HFFc6 (cell line): Measurements from ENCODE around the gene CCDC192. TPM values are rescaled to one million over a fixed set of nuclear protein-coding genes. Genes with fewer than 3 reads are reported as not detected.
A peak's percentile ranks its signal among the peaks of the same experiment; 100 is the strongest.

Experiments used
- DNase-seq: peaks from one replicate; pipeline ENCODE4 v3.0.0-alpha.2; 2018
- H3K27ac Mint-ChIP-seq: 2 replicates; pipeline ENCODE4 v1.8.0; 2020; ENCODE audit warnings: mild to moderate bottlenecking, mixed read lengths
- H3K27me3 Mint-ChIP-seq: 2 replicates; pipeline ENCODE4 v1.8.0; 2021; ENCODE audit warnings: mild to moderate bottlenecking, moderate library complexity, mixed read lengths; ENCODE audit not compliant: insufficient read depth
- H3K36me3 Mint-ChIP-seq: 2 replicates; pipeline ENCODE4 v1.8.0; 2021; ENCODE audit warnings: low read depth, mixed read lengths
- H3K4me1 Mint-ChIP-seq: 2 replicates; pipeline ENCODE4 v1.8.0; 2020; ENCODE audit warnings: low read depth, mixed read lengths
- H3K4me3 Mint-ChIP-seq: 2 replicates; pipeline ENCODE4 v1.8.0; 2020; ENCODE audit warnings: mild to moderate bottlenecking, moderate library complexity, mixed read lengths
- H3K9me3 Mint-ChIP-seq: 2 replicates; pipeline ENCODE4 v1.8.0; 2020; ENCODE audit warnings: mild to moderate bottlenecking, mixed read lengths
- CTCF ChIP-seq: fragments of 200-600 bp; sonication (generic); IDR thresholded peaks from 2 replicates; pipeline ENCODE4 v1.5.0; 2021; ENCODE audit warnings: antibody characterized with exemption, mild to moderate bottlenecking
- total RNA-seq, 6 experiments: library from RNA; stranded (reverse); fragmentation: NEBNext Ultra II Directional; extraction: Animal tissue kit (Norgen Biotek cat#: 25700); gene quantifications; 2 replicates in 1 of 6; 3 replicates in 5 of 6; pipeline ENCODE4 v1.2.3, GENCODE V29; 2021

CCDC192 gene
- total RNA-seq, 6 experiments from 2014 or later = not detected

GRCh38 chr5:127875235-127876021 is 172.2 kb downstream of the CCDC192 start:
- no peak overlapping the region for H3K4me3 Mint-ChIP-seq
- DNase-seq = peak; percentile 38
- peak; percentile 59 for TF ChIP-seq CTCF
- peaks cover 18% of the 10 kb centered on the region; the same call in 1 of the 2 replicates for H3K4me1 Mint-ChIP-seq
- no peaks in the 10 kb centered on the region for H3K9me3 Mint-ChIP-seq
- H3K27me3 Mint-ChIP-seq = no peaks in the 10 kb centered on the region
- H3K36me3 Mint-ChIP-seq = no peaks in the 10 kb centered on the region
- H3K27ac Mint-ChIP-seq = no peak overlapping the region

GRCh38 chr5:127876384-127876783 is 173.2 kb downstream of the CCDC192 start:
- DNase-seq = no peak
- Mint-ChIP-seq H3K9me3 (no peaks in the 10 kb centered on the region), H3K27me3 (no peaks in the 10 kb centered on the region), H3K27ac (no peak overlapping the region), H3K36me3 (no peaks in the 10 kb centered on the region), H3K4me3 (no peak overlapping the region), H3K4me1 (peaks cover 14% of the 10 kb centered on the region; the same call in 1 of the 2 replicates)
- TF ChIP-seq CTCF = no peak

GRCh38 chr5:127878174-127878750 is 175.1 kb downstream of the CCDC192 start:
- peak; percentile 54 for DNase-seq
- H3K9me3 Mint-ChIP-seq = no peaks in the 10 kb centered on the region
- peaks cover 5% of the 10 kb centered on the region; the same call in 1 of the 2 replicates for H3K4me1 Mint-ChIP-seq
- no peak overlapping the region for H3K4me3 Mint-ChIP-seq
- peak; percentile 80 for TF ChIP-seq CTCF
- H3K27ac Mint-ChIP-seq = no peak overlapping the region
- no peaks in the 10 kb centered on the region for H3K36me3 Mint-ChIP-seq
- H3K27me3 Mint-ChIP-seq = no peaks in the 10 kb centered on the region; the same call in 1 of the 2 replicates

- no peaks in the 10 kb centered on the region for H3K4me1 Mint-ChIP-seq
- no peaks in the 10 kb centered on the region for H3K9me3 Mint-ChIP-seq
- no peak for DNase-seq
- no peaks in the 10 kb centered on the region for H3K36me3 Mint-ChIP-seq
- TF ChIP-seq CTCF = no peak
- H3K27ac Mint-ChIP-seq = no peak overlapping the region
- peaks cover 3% of the 10 kb centered on the region; the same call in 1 of the 2 replicates for H3K27me3 Mint-ChIP-seq
- H3K4me3 Mint-ChIP-seq = no peak overlapping the region
Observed at GRCh38 chr5:127884416-127884815, 181.2 kb downstream of the CCDC192 start.

GRCh38 chr5:127885176-127885575 is 182.0 kb downstream of the CCDC192 start:
- Mint-ChIP-seq H3K9me3 (no peaks in the 10 kb centered on the region), H3K27me3 (peaks cover 3% of the 10 kb centered on the region; the same call in 1 of the 2 replicates), H3K27ac (no peak overlapping the region), H3K4me1 (no peaks in the 10 kb centered on the region), H3K36me3 (no peaks in the 10 kb centered on the region), H3K4me3 (no peak overlapping the region)
- DNase-seq = no peak
- TF ChIP-seq CTCF = no peak
